ENCODE results near the gene NDC1.
A peak's percentile ranks its signal among the peaks of the same experiment; 100 is the strongest.

NDC1 gene

DNA sequence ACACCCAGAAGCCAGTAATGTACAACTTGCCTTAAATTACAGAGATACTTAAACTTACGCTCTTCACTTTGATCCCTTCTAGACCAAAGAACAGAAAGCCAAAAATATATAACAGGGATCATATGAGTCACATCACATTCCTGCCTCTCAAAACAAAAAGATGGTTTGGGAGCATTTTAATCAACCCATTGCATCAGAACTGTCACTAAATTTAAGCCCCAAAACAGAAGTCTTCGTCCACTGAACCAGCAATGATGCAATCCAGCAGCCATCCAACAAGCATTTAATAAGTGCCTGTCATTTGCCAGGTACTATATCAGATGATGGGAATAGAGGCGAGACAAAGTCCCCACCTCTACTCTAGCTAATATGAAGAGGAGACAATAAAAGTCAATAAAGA lies 56.4 kb downstream of the NDC1 start:
- TF ChIP-seq, protein P1, sequence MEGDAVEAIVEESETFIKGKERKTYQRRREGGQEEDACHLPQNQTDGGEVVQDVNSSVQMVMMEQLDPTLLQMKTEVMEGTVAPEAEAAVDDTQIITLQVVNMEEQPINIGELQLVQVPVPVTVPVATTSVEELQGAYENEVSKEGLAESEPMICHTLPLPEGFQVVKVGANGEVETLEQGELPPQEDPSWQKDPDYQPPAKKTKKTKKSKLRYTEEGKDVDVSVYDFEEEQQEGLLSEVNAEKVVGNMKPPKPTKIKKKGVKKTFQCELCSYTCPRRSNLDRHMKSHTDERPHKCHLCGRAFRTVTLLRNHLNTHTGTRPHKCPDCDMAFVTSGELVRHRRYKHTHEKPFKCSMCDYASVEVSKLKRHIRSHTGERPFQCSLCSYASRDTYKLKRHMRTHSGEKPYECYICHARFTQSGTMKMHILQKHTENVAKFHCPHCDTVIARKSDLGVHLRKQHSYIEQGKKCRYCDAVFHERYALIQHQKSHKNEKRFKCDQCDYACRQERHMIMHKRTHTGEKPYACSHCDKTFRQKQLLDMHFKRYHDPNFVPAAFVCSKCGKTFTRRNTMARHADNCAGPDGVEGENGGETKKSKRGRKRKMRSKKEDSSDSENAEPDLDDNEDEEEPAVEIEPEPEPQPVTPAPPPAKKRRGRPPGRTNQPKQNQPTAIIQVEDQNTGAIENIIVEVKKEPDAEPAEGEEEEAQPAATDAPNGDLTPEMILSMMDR (IDR thresholded peaks at IDR 0.05; ENCODE audit: extremely low read depth, missing control alignments) = no peak
- DNase-seq (ENCODE audit: low spot score) = no peak

GRCh38 chr1:53777272-53777671 lies 60.8 kb downstream of the NDC1 start:
- TF ChIP-seq, protein P1 (IDR thresholded peaks at IDR 0.05; ENCODE audit: extremely low read depth, missing control alignments) = no peak
- DNase-seq (ENCODE audit: low spot score) = no peak

DNA sequence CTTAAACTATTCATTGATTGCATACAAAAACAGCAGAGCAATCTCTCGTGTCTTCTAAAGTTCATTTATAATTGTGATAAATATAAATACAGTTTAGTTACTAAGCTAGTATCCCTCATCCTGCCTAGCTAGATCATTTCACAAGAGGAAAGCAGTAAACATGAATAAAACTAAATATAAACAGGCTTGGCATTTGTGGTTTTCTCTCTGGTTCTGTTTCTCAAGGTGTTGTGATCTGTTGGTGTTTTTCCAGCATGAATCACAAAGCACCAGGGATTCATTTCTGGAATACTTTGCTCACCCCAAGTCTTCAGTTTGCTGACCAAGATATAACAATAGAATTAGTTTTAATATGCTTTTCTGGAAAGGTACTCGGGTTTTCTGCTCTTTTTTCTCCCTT lies 66.4 kb downstream of the NDC1 start:
- TF ChIP-seq, protein P1 (IDR thresholded peaks at IDR 0.05; ENCODE audit: extremely low read depth, missing control alignments) = no peak
- no peak for DNase-seq (ENCODE audit: low spot score)

- no peak for DNase-seq (ENCODE audit: low spot score)
- TF ChIP-seq, protein P1 (IDR thresholded peaks at IDR 0.05; ENCODE audit: extremely low read depth, missing control alignments) = no peak
These were observed 68.3 kb downstream of the NDC1 start for GRCh38 chr1:53769780-53770179.

- no peak for DNase-seq (ENCODE audit: low spot score)
- TF ChIP-seq, protein P1 (IDR thresholded peaks at IDR 0.05; ENCODE audit: extremely low read depth, missing control alignments) = no peak
These were observed 68.9 kb downstream of the NDC1 start for GRCh38 chr1:53769184-53769583.

GRCh38 chr1:53766831-53767405 lies 71.2 kb downstream of the NDC1 start:
- TF ChIP-seq, protein P1 (IDR thresholded peaks at IDR 0.05; ENCODE audit: extremely low read depth, missing control alignments) = no peak
- DNase-seq (ENCODE audit: low spot score) = no peak

DNA sequence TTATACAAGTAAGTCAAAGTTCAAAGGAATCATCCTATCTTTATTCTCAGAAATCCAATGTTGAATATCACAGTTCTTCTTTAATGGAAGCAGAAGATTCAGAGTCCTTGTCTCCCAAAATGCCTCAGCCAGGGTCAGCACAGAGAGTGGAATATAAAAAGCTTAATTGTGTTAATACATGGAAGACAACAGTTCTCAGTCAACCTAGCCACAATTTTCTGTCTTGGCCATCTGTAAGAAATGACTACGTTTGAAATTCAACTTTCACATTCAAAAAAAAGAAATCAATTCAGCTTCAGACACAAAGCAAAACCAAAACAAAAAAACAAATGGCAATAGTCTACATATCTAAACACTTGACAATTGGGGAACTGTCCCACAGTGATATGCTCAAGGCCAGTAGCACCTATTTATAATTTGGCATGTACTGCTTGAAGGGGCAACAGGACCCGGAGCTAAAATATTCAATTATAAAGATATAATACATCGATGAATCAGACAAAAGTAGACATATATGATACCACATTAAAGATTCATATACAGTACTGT lies 71.8 kb downstream of the NDC1 start:
- peak; percentile 14 for DNase-seq (ENCODE audit: low spot score)
- TF ChIP-seq, protein P1 (IDR thresholded peaks at IDR 0.05; ENCODE audit: extremely low read depth, missing control alignments) = no peak
